B cell (primary cell): ENCODE data around the gene SOX9. TPM values are rescaled to one million over a fixed set of nuclear protein-coding genes. Genes with fewer than 3 reads are reported as not detected.

ENCODE experiments used
- ATAC-seq: fragments of 200-7000 bp; cut with Tn5 transposase; one replicate; pipeline ENCODE4 v1.10.0; 2021; ENCODE audit warnings: low read depth, mild to moderate bottlenecking, moderate number of reproducible peaks, moderate library complexity
- CTCF ChIA-PET: fragments of 350-600 bp; sonication (Branson Sonifier 250); formaldehyde crosslinking; loops from one replicate; lab custom pipeline; 2021; ENCODE audit warnings: antibody characterized with exemption, inconsistent platforms; lab: Charles Lee
- POLR2A ChIA-PET: fragments of 350-600 bp; sonication (Branson Sonifier 250); formaldehyde crosslinking; loops from one replicate; lab custom pipeline; 2021; ENCODE audit warnings: antibody characterized with exemption; lab: Charles Lee
- DNase-seq: peaks from one replicate; pipeline ENCODE4 v3.0.0; 2013
- H2AFZ ChIP-seq: 2 replicates; pipeline ENCODE4 v1.6.1; 2012; ENCODE audit warnings: mild to moderate bottlenecking, low read depth, low read length; ENCODE audit not compliant: insufficient read depth, poor library complexity, severe bottlenecking
- H3K27ac ChIP-seq, 2 donors: 1 replicate in 1 of 2; 2 replicates in 1 of 2; pipeline ENCODE4 v1.5.1; 2012 to 2013; ENCODE audit warnings: low read length in 2 of 2, mild to moderate bottlenecking in 2 of 2, moderate library complexity in 1 of 2
- H3K27me3 ChIP-seq, 4 experiments: fragments of 200-600 bp in 1 of 4; sonication (generic) in 1 of 4; replicated peaks in 1 of 4; 1 replicate in 2 of 4; 2 replicates in 2 of 4; pipeline versions ENCODE4 v1.6.1 to v1.7.0; 2013 to 2016; ENCODE audit warnings: low read length in 3 of 4, mild to moderate bottlenecking in 2 of 4, mixed read lengths in 1 of 4, moderate library complexity in 1 of 4; ENCODE audit not compliant: insufficient read depth in 4 of 4, control insufficient read depth in 3 of 4; ENCODE audit errors: control extremely low read depth in 1 of 4
- H3K36me3 ChIP-seq, 2 experiments: replicated peaks in 1 of 2; 1 replicate in 1 of 2; 2 replicates in 1 of 2; pipeline versions ENCODE4 v1.6.1 to v1.7.1; 2013; ENCODE audit warnings: low read length in 1 of 2; ENCODE audit not compliant: insufficient read depth in 2 of 2, control insufficient read depth in 1 of 2; ENCODE audit errors: control extremely low read depth in 1 of 2, extremely low read depth in 1 of 2
- H3K4me1 ChIP-seq, 2 donors: fragments of 200-600 bp in 1 of 2; sonication (generic) in 1 of 2; 1 replicate in 1 of 2; 2 replicates in 1 of 2; pipeline versions ENCODE4 v1.5.1 to v1.6.1; 2013 to 2017; ENCODE audit warnings: low read length in 2 of 2; ENCODE audit not compliant: control insufficient read depth in 2 of 2, insufficient read depth in 2 of 2
- H3K4me2 ChIP-seq: replicated peaks from 2 replicates; pipeline ENCODE3; 2012; ENCODE audit warnings: mild to moderate bottlenecking, low read depth, low read length; ENCODE audit not compliant: poor library complexity, severe bottlenecking
- H3K4me3 ChIP-seq, 5 experiments: fragments of 200-600 bp in 1 of 5; sonication (generic) in 1 of 5; 1 replicate in 3 of 5; 2 replicates in 2 of 5; pipeline versions ENCODE4 v1.5.1 to v1.7.0; 2011 to 2016; ENCODE audit warnings: low read length in 4 of 5, mild to moderate bottlenecking in 4 of 5, low read depth in 2 of 5, control low read depth in 1 of 5, moderate library complexity in 1 of 5; ENCODE audit not compliant: insufficient read depth in 1 of 5; ENCODE audit errors: control extremely low read depth in 1 of 5, extremely low read depth in 1 of 5
- H3K79me2 ChIP-seq: fragments of 200-600 bp; sonication (generic); one replicate; pipeline ENCODE4 v1.6.0; 2016; ENCODE audit warnings: low read length; ENCODE audit not compliant: control insufficient read depth, insufficient read depth
- H3K9ac ChIP-seq: fragments of 200-600 bp; sonication (generic); 2 replicates; pipeline ENCODE4 v1.6.1; 2017; ENCODE audit warnings: mild to moderate bottlenecking, low read length, moderate library complexity
- H3K9me3 ChIP-seq, 3 donors: one replicate each; pipeline versions ENCODE4 v1.6.1 to v1.7.1; 2013; ENCODE audit warnings: low read length in 2 of 3; ENCODE audit not compliant: control insufficient read depth in 2 of 3, insufficient read depth in 1 of 3; ENCODE audit errors: control extremely low read depth in 1 of 3
- H4K20me1 ChIP-seq: 2 replicates; pipeline ENCODE4 v1.6.0; 2012; ENCODE audit warnings: mild to moderate bottlenecking, low read length; ENCODE audit not compliant: insufficient read depth, control insufficient read depth, poor library complexity, severe bottlenecking
- H3K27ac Mint-ChIP-seq: one replicate; pipeline ENCODE4 v1.8.0; 2021; ENCODE audit warnings: mixed read lengths
- H3K27me3 Mint-ChIP-seq: one replicate; pipeline ENCODE4 v1.8.0; 2021; ENCODE audit warnings: mixed read lengths
- H3K4me1 Mint-ChIP-seq: one replicate; pipeline ENCODE4 v1.8.0; 2021; ENCODE audit warnings: mixed read lengths
- H3K4me3 Mint-ChIP-seq: one replicate; pipeline ENCODE4 v1.8.0; 2021; ENCODE audit warnings: mixed read lengths
- H3K9me3 Mint-ChIP-seq: one replicate; pipeline ENCODE4 v1.8.0; 2022; ENCODE audit warnings: mixed read lengths; ENCODE audit not compliant: insufficient read depth
- EZH2 ChIP-seq: IDR thresholded peaks from 2 replicates; pipeline ENCODE4 v1.6.1; 2012; ENCODE audit warnings: borderline replicate concordance, low read depth, mild to moderate bottlenecking, moderate library complexity, low read length; ENCODE audit not compliant: insufficient read depth, poor library complexity, severe bottlenecking
- WGBS: methylation state at CpG from one replicate; pipeline ENCODE4 v1.1.5; 2013; ENCODE audit warnings: missing lambda C conversion rate; ENCODE audit not compliant: insufficient coverage; 5-methylcytosine and 5-hydroxymethylcytosine counted together
- intact Hi-C: fragments of 100-400 bp; cut with micrococcal nuclease; formaldehyde crosslinking; loops from one replicate; pipeline ENCODE4 v1.10.0; 2022
- polyA plus RNA-seq: library from polyadenylated mRNA; depleted of rRNA; stranded (reverse); fragments of >200 nt; gene quantifications from 2 replicates; pipeline ENCODE4 v1.2.3, GENCODE V29; 2012
- total RNA-seq, 2 donors: library from RNA; stranded (reverse); fragments of 120-200 nt in 1 of 2; gene quantifications; 1 replicate in 1 of 2; 2 replicates in 1 of 2; pipeline versions ENCODE4 v1.2.3 to v1.2.4, GENCODE V29; 2013 to 2022
- TF ChIP-seq, protein P1 (sequence below): fragments of 200-600 bp; IDR thresholded peaks from one replicate; pipeline ENCODE4 v1.8.0; 2022; ENCODE audit warnings: antibody characterized with exemption, mild to moderate bottlenecking

Gene SOX9
- total and polyA plus RNA-seq, 2 donors (not counting 1 experiment from before 2014, with no cell fraction given), result 0.03 TPM; not detected in 1

DNA sequence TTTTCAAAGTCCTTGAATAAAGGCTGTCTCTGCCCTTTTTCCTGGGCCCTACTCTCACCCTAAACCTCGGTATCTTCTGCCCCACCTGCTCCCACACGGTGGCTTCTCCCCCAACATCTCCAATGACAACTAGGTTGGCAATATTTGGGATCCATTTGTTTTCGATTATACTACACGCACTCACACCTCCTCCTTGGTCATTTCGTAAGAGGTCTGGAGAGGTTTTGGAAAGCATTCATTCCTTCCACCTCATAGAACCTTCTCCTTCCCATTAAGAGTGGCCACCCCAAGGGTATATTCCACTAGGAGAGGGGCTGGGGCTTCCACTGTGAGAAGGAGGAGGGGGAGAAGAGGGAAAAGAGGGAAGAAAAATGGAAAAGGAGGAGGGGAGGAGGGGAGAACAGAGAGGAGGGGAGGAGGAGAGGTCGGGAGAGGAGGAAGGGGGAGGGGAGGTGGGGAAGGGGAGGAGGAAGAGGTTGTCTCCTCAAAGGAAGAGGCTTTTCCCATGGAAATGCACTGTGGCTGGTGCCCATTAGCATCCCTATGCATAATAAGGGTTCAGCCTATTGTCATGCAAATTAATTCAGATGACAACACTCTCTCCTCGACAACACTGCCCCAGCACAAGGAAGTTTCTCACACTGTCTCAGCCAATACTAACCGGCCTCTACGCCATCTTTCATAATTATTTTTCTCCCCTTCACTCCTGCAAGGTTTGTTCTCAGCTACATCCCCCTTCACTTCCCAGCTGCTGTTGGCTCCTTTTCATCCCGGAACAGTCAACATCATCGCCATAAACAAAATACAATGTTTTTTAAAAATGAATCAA lies 30.0 kb downstream of the SOX9 start:
- CTCF ChIA-PET, result no interaction called here
- Mint-ChIP-seq H3K27ac (no peak overlapping the region), H3K27me3 (peaks cover 14% of the 10 kb centered on the region), H3K4me3 (no peak overlapping the region), H3K4me1 (no peaks in the 10 kb centered on the region), H3K9me3 (peaks cover 3% of the 10 kb centered on the region)
- no peaks in the 10 kb centered on the region for H3K36me3 ChIP-seq
- no peak overlapping the region for H3K27ac ChIP-seq
- ATAC-seq (no peak), DNase-seq (no peak)
- no peak overlapping the region for H3K9ac ChIP-seq
- 44% methylated on average over 8 of the region's 11 CpGs for WGBS
- H2AFZ ChIP-seq, result no peak overlapping the region
- no peaks in the 10 kb centered on the region for H3K4me1 ChIP-seq
- H3K27me3 ChIP-seq, result no peaks in the 10 kb centered on the region
- no peak overlapping the region for H3K4me2 ChIP-seq
- TF ChIP-seq, protein P1, sequence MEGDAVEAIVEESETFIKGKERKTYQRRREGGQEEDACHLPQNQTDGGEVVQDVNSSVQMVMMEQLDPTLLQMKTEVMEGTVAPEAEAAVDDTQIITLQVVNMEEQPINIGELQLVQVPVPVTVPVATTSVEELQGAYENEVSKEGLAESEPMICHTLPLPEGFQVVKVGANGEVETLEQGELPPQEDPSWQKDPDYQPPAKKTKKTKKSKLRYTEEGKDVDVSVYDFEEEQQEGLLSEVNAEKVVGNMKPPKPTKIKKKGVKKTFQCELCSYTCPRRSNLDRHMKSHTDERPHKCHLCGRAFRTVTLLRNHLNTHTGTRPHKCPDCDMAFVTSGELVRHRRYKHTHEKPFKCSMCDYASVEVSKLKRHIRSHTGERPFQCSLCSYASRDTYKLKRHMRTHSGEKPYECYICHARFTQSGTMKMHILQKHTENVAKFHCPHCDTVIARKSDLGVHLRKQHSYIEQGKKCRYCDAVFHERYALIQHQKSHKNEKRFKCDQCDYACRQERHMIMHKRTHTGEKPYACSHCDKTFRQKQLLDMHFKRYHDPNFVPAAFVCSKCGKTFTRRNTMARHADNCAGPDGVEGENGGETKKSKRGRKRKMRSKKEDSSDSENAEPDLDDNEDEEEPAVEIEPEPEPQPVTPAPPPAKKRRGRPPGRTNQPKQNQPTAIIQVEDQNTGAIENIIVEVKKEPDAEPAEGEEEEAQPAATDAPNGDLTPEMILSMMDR, result no peak
- no peak for TF ChIP-seq EZH2
- no peak overlapping the region for H3K4me3 ChIP-seq
- H3K9me3 ChIP-seq, result no peaks in the 10 kb centered on the region
- intact Hi-C loops, result no loop called here
- POLR2A ChIA-PET, result no interaction called here
- H3K79me2 ChIP-seq, result no peaks in the 10 kb centered on the region
- H4K20me1 ChIP-seq, result no peaks in the 10 kb centered on the region
